PC-3 (cell line): ENCODE results near the gene TGM4. TPM values are rescaled to one million over a fixed set of nuclear protein-coding genes. Genes with fewer than 3 reads are reported as not detected.

Source experiments
- ATAC-seq: fragments of 200-7000 bp; cut with Tn5 transposase; 2 replicates; pipeline ENCODE4 v1.9.1; 2020; ENCODE audit warnings: mild to moderate bottlenecking, moderate library complexity
- BruUV-seq: library from RNA; stranded (reverse); fragments of 400-500 nt; replicated peaks from 2 replicates; lab custom pipeline; 2021; lab: Mats Ljungman, UMichigan
- CTCF ChIA-PET: fragments of 300-600 bp; sonication (Branson Sonifier 250); formaldehyde crosslinking; loops from one replicate; lab custom pipeline; 2022; ENCODE audit warnings: antibody characterized with exemption; lab: Charles Lee
- POLR2A ChIA-PET: fragments of 300-600 bp; sonication (Branson Sonifier 250); formaldehyde crosslinking; loops from one replicate; lab custom pipeline; 2022; ENCODE audit warnings: antibody characterized with exemption; ENCODE audit not compliant: unreplicated experiment; lab: Charles Lee
- DNase-seq: peaks from one replicate; pipeline ENCODE4 v3.0.0-alpha.2; 2015
- H2AFZ ChIP-seq: fragments of 300-600 bp; sonication (generic); 2 replicates; pipeline ENCODE4 v1.6.0; 2016; ENCODE audit warnings: antibody characterized with exemption, low read length
- H3F3A ChIP-seq: fragments of 300-600 bp; sonication (generic); one replicate; pipeline ENCODE4 v1.6.0; 2017; ENCODE audit warnings: antibody characterized with exemption, low read length, control low read depth, mild to moderate bottlenecking; ENCODE audit not compliant: unreplicated experiment
- H3K27ac ChIP-seq: fragments of 300-600 bp; sonication (generic); 2 replicates; pipeline ENCODE4 v1.5.1; 2016; ENCODE audit warnings: mild to moderate bottlenecking, low read length
- H3K27me3 ChIP-seq: fragments of 300-600 bp; sonication (generic); 2 replicates; pipeline ENCODE4 v1.6.1; 2016; ENCODE audit warnings: low read length, mixed read lengths
- H3K36me3 ChIP-seq: fragments of 300-600 bp; sonication (generic); 2 replicates; pipeline ENCODE4 v1.6.1; 2016; ENCODE audit warnings: low read depth, mixed run types, low read length, mixed read lengths
- H3K4me1 ChIP-seq: fragments of 300-600 bp; sonication (generic); 2 replicates; pipeline ENCODE4 v1.5.1; 2016; ENCODE audit warnings: low read length; ENCODE audit not compliant: insufficient read depth
- H3K4me2 ChIP-seq: fragments of 300-600 bp; sonication (generic); 2 replicates; pipeline ENCODE4 v1.6.0; 2016; ENCODE audit warnings: low read length
- H3K4me3 ChIP-seq: fragments of 300-600 bp; sonication (generic); 2 replicates; pipeline ENCODE4 v1.5.1; 2016; ENCODE audit warnings: mild to moderate bottlenecking, low read length, mixed read lengths
- H3K79me2 ChIP-seq: fragments of 300-600 bp; sonication (generic); 2 replicates; pipeline ENCODE4 v1.6.1; 2017; ENCODE audit warnings: low read length, mixed read lengths
- H3K9ac ChIP-seq: fragments of 300-600 bp; sonication (generic); 2 replicates; pipeline ENCODE4 v1.6.0; 2016; ENCODE audit warnings: mild to moderate bottlenecking, low read length
- H3K9me2 ChIP-seq: fragments of 300-600 bp; sonication (generic); replicated peaks from 2 replicates; pipeline ENCODE4 v1.6.1; 2016; ENCODE audit warnings: mixed run types, low read length, mixed read lengths
- H3K9me3 ChIP-seq: fragments of 300-600 bp; sonication (generic); 2 replicates; pipeline ENCODE4 v1.6.1; 2016; ENCODE audit warnings: low read length, mixed read lengths
- H4K20me1 ChIP-seq: fragments of 300-600 bp; sonication (generic); 2 replicates; pipeline ENCODE4 v1.6.1; 2016; ENCODE audit warnings: low read length, mixed read lengths
- CTCF ChIP-seq: fragments of 300-600 bp; sonication (generic); conservative IDR thresholded peaks from 2 replicates; pipeline ENCODE4 v1.5.1; 2017; ENCODE audit warnings: antibody characterized with exemption, low read depth, mild to moderate bottlenecking, low read length
- EZH2 ChIP-seq: fragments of 300-600 bp; sonication (generic); IDR thresholded peaks from one replicate; pipeline ENCODE4 v1.6.1; 2017; ENCODE audit warnings: antibody characterized with exemption, mild to moderate bottlenecking, low read length; ENCODE audit not compliant: unreplicated experiment
- intact Hi-C: fragments of 100-400 bp; cut with micrococcal nuclease; formaldehyde crosslinking; loops from 2 replicates; pipeline ENCODE4 v1.9.0; 2023
- total RNA-seq: library from RNA; depleted of rRNA; stranded (reverse); fragments of >200 nt; gene quantifications from 2 replicates; pipeline ENCODE4 v1.2.3, GENCODE V29; 2014

Gene TGM4
- total RNA-seq, 1 experiment from 2014 or later = 1.2 TPM

DNA sequence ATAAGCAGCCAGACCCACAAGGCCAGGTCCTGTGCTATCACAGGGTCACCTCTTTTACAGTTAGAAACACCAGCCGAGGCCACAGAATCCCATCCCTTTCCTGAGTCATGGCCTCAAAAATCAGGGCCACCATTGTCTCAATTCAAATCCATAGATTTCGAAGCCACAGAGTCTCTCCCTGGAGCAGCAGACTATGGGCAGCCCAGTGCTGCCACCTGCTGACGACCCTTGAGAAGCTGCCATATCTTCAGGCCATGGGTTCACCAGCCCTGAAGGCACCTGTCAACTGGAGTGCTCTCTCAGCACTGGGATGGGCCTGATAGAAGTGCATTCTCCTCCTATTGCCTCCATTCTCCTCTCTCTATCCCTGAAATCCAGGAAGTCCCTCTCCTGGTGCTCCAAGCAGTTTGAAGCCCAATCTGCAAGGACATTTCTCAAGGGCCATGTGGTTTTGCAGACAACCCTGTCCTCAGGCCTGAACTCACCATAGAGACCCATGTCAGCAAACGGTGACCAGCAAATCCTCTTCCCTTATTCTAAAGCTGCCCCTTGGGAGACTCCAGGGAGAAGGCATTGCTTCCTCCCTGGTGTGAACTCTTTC lies 39.6 kb downstream of the TGM4 start:
- H3K27me3 ChIP-seq = no peaks in the 10 kb centered on the region
- H3K9me3 ChIP-seq = no peaks in the 10 kb centered on the region
- H3K36me3 ChIP-seq = no peaks in the 10 kb centered on the region
- DNase-seq (peak; percentile 87), ATAC-seq (peak; percentile 72)
- no peaks in the 10 kb centered on the region for H3K4me1 ChIP-seq
- intact Hi-C loops = loop anchor here (1.0 to 2.0 kb wide), 6 partner anchors 28 to 591 kb away; no protein-coding TSS in a partner anchor
- H2AFZ ChIP-seq = no peak overlapping the region
- no peaks in the 10 kb centered on the region for H3K79me2 ChIP-seq
- no peak overlapping the region for H3K27ac ChIP-seq
- no peak overlapping the region for H3K4me3 ChIP-seq
- CTCF ChIA-PET = interaction anchor here (0.5 to 1.4 kb wide), 5 partner anchors 28 to 589 kb away, joined by 3 to 9 read pairs (median 3); no protein-coding TSS in a partner anchor
- no peaks in the 10 kb centered on the region for H3F3A ChIP-seq
- no peaks in the 10 kb centered on the region for H3K9me2 ChIP-seq
- H3K9ac ChIP-seq = no peak overlapping the region
- TF ChIP-seq EZH2 (no peak), CTCF (peak; percentile 93)
- BruUV-seq = no TSS peak
- H4K20me1 ChIP-seq = no peaks in the 10 kb centered on the region
- POLR2A ChIA-PET = no interaction called here
- no peak overlapping the region for H3K4me2 ChIP-seq

GRCh38 chr3:44914936-44915335 lies 40.5 kb downstream of the TGM4 start:
- no peak overlapping the region for H3K4me3 ChIP-seq
- H3K4me2 ChIP-seq = no peak overlapping the region
- ATAC-seq = peak; percentile 87
- H3K9ac ChIP-seq = no peak overlapping the region
- no peaks in the 10 kb centered on the region for H3K27me3 ChIP-seq
- peak; percentile 70 for DNase-seq
- ChIA-PET CTCF (interaction anchor here (0.5 to 1.4 kb wide), 9 partner anchors 29 to 242 kb away, joined by 4 to 8 read pairs (median 5); partner anchors contain the start of genes EXOSC7 and ZDHHC3), POLR2A (no interaction called here)
- no TSS peak for BruUV-seq
- H3K9me2 ChIP-seq = no peaks in the 10 kb centered on the region
- H4K20me1 ChIP-seq = no peaks in the 10 kb centered on the region
- H2AFZ ChIP-seq = no peak overlapping the region
- intact Hi-C loops = loop anchor here (1.0 to 2.0 kb wide), 6 partner anchors 29 to 592 kb away; no protein-coding TSS in a partner anchor
- H3K79me2 ChIP-seq = no peaks in the 10 kb centered on the region
- no peaks in the 10 kb centered on the region for H3F3A ChIP-seq
- no peaks in the 10 kb centered on the region for H3K4me1 ChIP-seq
- no peak overlapping the region for H3K27ac ChIP-seq
- no peak for TF ChIP-seq EZH2
- TF ChIP-seq CTCF = peak; percentile 77
- no peaks in the 10 kb centered on the region for H3K9me3 ChIP-seq
- no peaks in the 10 kb centered on the region for H3K36me3 ChIP-seq

GRCh38 chr3:44915702-44916438 lies 41.5 kb downstream of the TGM4 start:
- Histone ChIP-seq H2AFZ (no peak overlapping the region), H3K79me2 (no peaks in the 10 kb centered on the region), H3K9me2 (no peaks in the 10 kb centered on the region), H4K20me1 (no peaks in the 10 kb centered on the region), H3K4me3 (no peak overlapping the region), H3K4me2 (no peak overlapping the region), H3F3A (no peaks in the 10 kb centered on the region), H3K9ac (no peak overlapping the region), H3K27ac (no peak overlapping the region), H3K4me1 (no peaks in the 10 kb centered on the region), H3K9me3 (no peaks in the 10 kb centered on the region), H3K27me3 (no peaks in the 10 kb centered on the region), H3K36me3 (peaks cover 4% of the 10 kb centered on the region; the same call in 1 of the 2 replicates)
- ATAC-seq (peak; percentile 2; the same call in 1 of the 2 replicates), DNase-seq (no peak)
- CTCF ChIA-PET = interaction anchor here (0.5 to 1.2 kb wide), 3 partner anchors 47 to 241 kb away, joined by 8 read pairs; no protein-coding TSS in a partner anchor
- POLR2A ChIA-PET = no interaction called here
- intact Hi-C loops = loop anchor here (2.0 kb wide), 4 partner anchors 39 to 593 kb away; no protein-coding TSS in a partner anchor
- BruUV-seq = no TSS peak
- 0 out of 2 replicates have a peak, but pooled peaks have one; percentile 20 for TF ChIP-seq CTCF
- no peak for TF ChIP-seq EZH2
